GM18951 (cell line): ENCODE data around the gene AK5.
"Not testable (repeated sequence)": the region's sequence is repeated elsewhere in the genome, so short reads cannot be mapped to it uniquely, and the experiment has no call there.

Source experiments
- POLR2A ChIP-seq: IDR thresholded peaks from 4 replicates; pipeline ENCODE4 v1.6.1; 2011; ENCODE audit warnings: mild to moderate bottlenecking; ENCODE audit not compliant: insufficient read length, insufficient read depth; ENCODE audit errors: extremely low read depth
- in situ Hi-C: fragments of 300-500 bp; cut with MboI; formaldehyde crosslinking; loops from one replicate; pipeline ENCODE4 v1.12.0; 2022; ENCODE audit warnings: low sequenced_read_pairs, mixed read lengths, inconsistent platforms; ENCODE audit not compliant: unreplicated experiment

The AK5 gene

GRCh38 chr1:77406661-77407060, 124.8 kb downstream of the AK5 start:
- TF ChIP-seq POLR2A, result no peak
- in situ Hi-C loops, result no loop called here

- in situ Hi-C loops, result no loop called here
- no peak for TF ChIP-seq POLR2A
Observed at GRCh38 chr1:77407738-77408375, 126.0 kb downstream of the AK5 start.

GRCh38 chr1:77408933-77409332, 127.1 kb downstream of the AK5 start:
- in situ Hi-C loops, result not testable (repeated sequence)

GRCh38 chr1:77412069-77412819, 130.4 kb downstream of the AK5 start:
- in situ Hi-C loops, result no loop called here
- TF ChIP-seq POLR2A, result no peak

GRCh38 chr1:77412820-77413530, 131.2 kb downstream of the AK5 start:
- no peak for TF ChIP-seq POLR2A
- in situ Hi-C loops, result no loop called here

- in situ Hi-C loops, result no loop called here
- no peak for TF ChIP-seq POLR2A
Observed at GRCh38 chr1:77413541-77414335, 131.9 kb downstream of the AK5 start.

- in situ Hi-C loops, result no loop called here
- TF ChIP-seq POLR2A, result no peak
Observed at GRCh38 chr1:77415579-77415978, 133.8 kb downstream of the AK5 start.

GRCh38 chr1:77416692-77417450, 135.1 kb downstream of the AK5 start:
- in situ Hi-C loops, result no loop called here
- TF ChIP-seq POLR2A, result no peak

GRCh38 chr1:77418055-77418454, 136.2 kb downstream of the AK5 start:
- in situ Hi-C loops, result not testable (repeated sequence)

GRCh38 chr1:77421504-77422233, 139.8 kb downstream of the AK5 start:
- in situ Hi-C loops, result no loop called here
- TF ChIP-seq POLR2A, result no peak

- in situ Hi-C loops, result no loop called here
Observed at GRCh38 chr1:77424236-77424635, 142.4 kb downstream of the AK5 start.

GRCh38 chr1:77428068-77428467, 146.2 kb downstream of the AK5 start:
- TF ChIP-seq POLR2A, result no peak
- in situ Hi-C loops, result no loop called here

More at GRCh38 chr1:77424236-77424635, 142.4 kb downstream of the AK5 start:
- TF ChIP-seq POLR2A, result no peak
